Gastroesophageal sphincter (tissue), 4 donors: Measurements from ENCODE around the gene MRPS14. TPM values are rescaled to one million over a fixed set of nuclear protein-coding genes. Genes with fewer than 3 reads are reported as not detected.

Experiments
- ATAC-seq: fragments of 150-250 bp; one replicate; pipeline ENCODE4 v1.9.1; 2016; ENCODE audit warnings: mild to moderate bottlenecking, moderate library complexity
- H3K27ac ChIP-seq, 4 donors: fragments of 200-600 bp; sonication (generic) in 3 of 4; 1 replicate in 3 of 4; 2 replicates in 1 of 4; pipeline ENCODE4 v1.5.1; 2016 to 2019
- H3K27me3 ChIP-seq: fragments of 200-600 bp; sonication (generic); one replicate; pipeline ENCODE4 v1.5.1; 2019
- H3K36me3 ChIP-seq, 2 donors: fragments of 200-600 bp; sonication (generic); one replicate each; pipeline ENCODE4 v1.5.1; 2019; ENCODE audit warnings: control low read depth in 1 of 2
- H3K4me1 ChIP-seq, 3 donors: fragments of 200-600 bp; sonication (generic); 1 replicate in 2 of 3; 2 replicates in 1 of 3; pipeline ENCODE4 v1.5.1; 2016 to 2019; ENCODE audit warnings: control low read depth in 2 of 3
- H3K4me3 ChIP-seq, 2 donors: fragments of 200-600 bp; sonication (generic); one replicate each; pipeline ENCODE4 v1.5.1; 2019; ENCODE audit warnings: mild to moderate bottlenecking in 1 of 2, moderate library complexity in 1 of 2
- H3K9me3 ChIP-seq, 3 donors: fragments of 200-600 bp; sonication (generic); one replicate each; pipeline ENCODE4 v1.5.1; 2017 to 2019; ENCODE audit warnings: control low read depth in 2 of 3
- CTCF ChIP-seq, 4 experiments: fragments of 200-600 bp in 2 of 4; fragments of 450-650 bp in 2 of 4; sonication (generic) in 1 of 4; IDR thresholded peaks; one replicate each; pipeline ENCODE4 v1.5.1; 2017 to 2019; ENCODE audit warnings: antibody characterized with exemption in 4 of 4, mild to moderate bottlenecking in 2 of 4, moderate library complexity in 2 of 4
- EP300 ChIP-seq: sonication (generic); formaldehyde crosslinking; IDR thresholded peaks from one replicate; pipeline ENCODE4 v1.6.1; 2017; ENCODE audit warnings: antibody characterized with exemption, mild to moderate bottlenecking
- POLR2A ChIP-seq, 2 donors: fragments of 450-650 bp; IDR thresholded peaks; one replicate each; pipeline ENCODE4 v1.6.1; 2017; ENCODE audit warnings: antibody characterized with exemption in 2 of 2, mild to moderate bottlenecking in 2 of 2, moderate library complexity in 1 of 2
- POLR2AphosphoS5 ChIP-seq: sonication (generic); formaldehyde crosslinking; IDR thresholded peaks from one replicate; pipeline ENCODE4 v1.6.1; 2017; ENCODE audit warnings: antibody characterized with exemption
- whole genome bisulfite sequencing, 2 donors: methylation state at CpG; one replicate each; pipeline ENCODE4 v1.1.5; 2018; ENCODE audit warnings: low coverage in 1 of 2; 5-methylcytosine and 5-hydroxymethylcytosine counted together
- total RNA-seq, 4 donors: library from RNA; depleted of rRNA; stranded (reverse); fragments of >200 nt; gene quantifications; one replicate each; pipeline ENCODE4 v1.1.0, GENCODE V29; 2016

MRPS14 gene
- total RNA-seq, 4 donors from 2014 or later = 25.7 to 36.6 (median 28.2) TPM

GRCh38 chr1:175040324-175040879, 17.2 kb upstream of the MRPS14 start:
- TF ChIP-seq CTCF (IDR thresholded peaks at IDR 0.05) (no peak), EP300 (no peak), POLR2AphosphoS5 (no peak), POLR2A (IDR thresholded peaks at IDR 0.05) (no peak)
- no peak for ATAC-seq
- no peak overlapping the region for H3K4me3 ChIP-seq
- no peaks in the 10 kb centered on the region for H3K36me3 ChIP-seq
- WGBS, 2 donors = 58 to 69% methylated on average over 4 of the region's 4 CpGs
- H3K9me3 ChIP-seq = no peaks in the 10 kb centered on the region
- no peaks in the 10 kb centered on the region for H3K4me1 ChIP-seq
- H3K27ac ChIP-seq = no peak overlapping the region
- H3K27me3 ChIP-seq = no peaks in the 10 kb centered on the region

DNA sequence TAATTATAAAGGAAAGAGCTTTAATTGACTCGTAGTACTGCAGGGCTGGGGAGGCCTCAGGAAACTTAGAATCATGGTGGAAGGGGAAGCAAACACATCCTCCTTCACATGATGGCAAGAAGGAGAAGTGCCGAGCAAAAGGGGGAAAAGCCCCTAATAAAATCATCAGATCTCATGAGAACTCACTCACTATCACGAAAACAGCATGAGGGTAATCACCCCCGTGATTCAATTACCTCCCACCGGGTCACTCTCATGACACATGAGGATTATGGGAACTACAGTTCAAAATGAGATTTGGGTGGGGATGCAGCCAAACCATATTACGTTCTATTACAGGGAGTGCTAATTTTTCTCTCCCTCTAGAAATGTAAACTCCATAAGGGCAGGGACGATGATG, 14.2 kb upstream of the MRPS14 start:
- Histone ChIP-seq H3K36me3 (no peaks in the 10 kb centered on the region), H3K4me3 (no peak overlapping the region), H3K9me3 (no peaks in the 10 kb centered on the region), H3K27me3 (no peaks in the 10 kb centered on the region), H3K27ac (no peak overlapping the region), H3K4me1 (no peaks in the 10 kb centered on the region)
- ATAC-seq = no peak
- no peak for TF ChIP-seq POLR2A (IDR thresholded peaks at IDR 0.05)
- TF ChIP-seq POLR2AphosphoS5 = no peak
- TF ChIP-seq CTCF (IDR thresholded peaks at IDR 0.05) = no peak
- no peak for TF ChIP-seq EP300
- WGBS, 2 donors = 43 to 50% methylated on average over 3 to 5 of the region's 7 CpGs

- Histone ChIP-seq H3K4me3 (no peak overlapping the region), H3K4me1 (no peaks in the 10 kb centered on the region), H3K36me3 (no peaks in the 10 kb centered on the region), H3K9me3 (no peaks in the 10 kb centered on the region), H3K27me3 (no peaks in the 10 kb centered on the region), H3K27ac (no peak overlapping the region)
- ATAC-seq = no peak
- TF ChIP-seq POLR2AphosphoS5 (no peak), CTCF (IDR thresholded peaks at IDR 0.05) (no peak), EP300 (no peak), POLR2A (IDR thresholded peaks at IDR 0.05) (no peak)
- 69 to 80% methylated on average over 3 of the region's 3 CpGs for WGBS, 2 donors
Observed at GRCh38 chr1:175036476-175036875, 13.3 kb upstream of the MRPS14 start.

DNA sequence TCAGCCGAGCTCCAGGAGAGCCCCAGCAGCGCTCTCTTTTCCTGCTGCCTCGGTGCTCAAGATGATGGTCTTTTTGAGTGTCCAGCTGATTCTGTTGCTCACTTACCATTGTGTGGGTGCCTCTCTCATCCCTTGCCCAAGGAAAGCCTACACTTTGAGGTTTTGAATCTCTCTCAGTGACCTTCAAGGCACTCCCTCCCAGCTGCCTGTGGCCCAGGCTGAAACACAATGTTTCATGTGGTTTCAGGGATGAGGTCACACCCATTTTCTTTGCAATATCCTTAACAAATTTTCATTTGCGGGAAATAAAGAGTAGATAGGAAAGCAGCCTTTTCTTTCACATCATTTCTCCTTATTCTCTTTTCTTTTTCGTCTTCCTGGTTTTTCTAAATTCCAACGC, 12.6 kb upstream of the MRPS14 start:
- WGBS, 2 donors = 67 to 84% methylated on average over 3 to 6 of the region's 6 CpGs
- H3K27ac ChIP-seq = no peak overlapping the region
- H3K9me3 ChIP-seq = no peaks in the 10 kb centered on the region
- H3K4me3 ChIP-seq = no peak overlapping the region
- no peaks in the 10 kb centered on the region for H3K4me1 ChIP-seq
- no peak for ATAC-seq
- H3K27me3 ChIP-seq = no peaks in the 10 kb centered on the region
- TF ChIP-seq CTCF (IDR thresholded peaks at IDR 0.05) = no peak
- TF ChIP-seq POLR2AphosphoS5 = no peak
- TF ChIP-seq POLR2A (IDR thresholded peaks at IDR 0.05) = no peak
- no peak for TF ChIP-seq EP300
- H3K36me3 ChIP-seq = no peaks in the 10 kb centered on the region

DNA sequence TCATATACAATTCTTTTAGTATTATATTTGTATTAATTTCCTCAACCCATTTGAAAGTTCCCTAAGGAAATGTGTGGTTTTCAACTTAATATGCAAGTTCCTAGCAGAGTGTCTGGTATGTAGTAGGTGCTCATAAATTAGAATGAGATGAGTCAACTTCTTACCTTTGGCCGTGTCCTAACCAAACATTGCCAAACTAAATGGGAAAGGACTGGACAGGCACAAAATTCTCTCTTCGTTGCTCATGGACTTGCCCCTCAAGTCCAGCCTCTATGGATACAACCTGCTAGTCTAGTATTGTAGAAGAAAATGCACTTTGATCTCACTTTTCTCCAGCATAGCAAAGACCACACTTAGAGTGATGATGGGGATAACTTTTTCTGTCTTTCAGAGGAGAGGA, 11.6 kb upstream of the MRPS14 start:
- Histone ChIP-seq H3K4me3 (no peak overlapping the region), H3K27ac (no peak overlapping the region), H3K27me3 (no peaks in the 10 kb centered on the region), H3K36me3 (no peaks in the 10 kb centered on the region), H3K9me3 (no peaks in the 10 kb centered on the region), H3K4me1 (peaks cover 0 to 5% (median 0%) of the 10 kb centered on the region in 3 donors)
- WGBS, 2 donors = 68 to 82% methylated on average over 2 of the region's 2 CpGs
- TF ChIP-seq EP300 (no peak), POLR2AphosphoS5 (no peak), POLR2A (IDR thresholded peaks at IDR 0.05) (no peak), CTCF (IDR thresholded peaks at IDR 0.05) (no peak)
- no peak for ATAC-seq
